Measurements from ENCODE around the gene ALAS1.

DNA sequence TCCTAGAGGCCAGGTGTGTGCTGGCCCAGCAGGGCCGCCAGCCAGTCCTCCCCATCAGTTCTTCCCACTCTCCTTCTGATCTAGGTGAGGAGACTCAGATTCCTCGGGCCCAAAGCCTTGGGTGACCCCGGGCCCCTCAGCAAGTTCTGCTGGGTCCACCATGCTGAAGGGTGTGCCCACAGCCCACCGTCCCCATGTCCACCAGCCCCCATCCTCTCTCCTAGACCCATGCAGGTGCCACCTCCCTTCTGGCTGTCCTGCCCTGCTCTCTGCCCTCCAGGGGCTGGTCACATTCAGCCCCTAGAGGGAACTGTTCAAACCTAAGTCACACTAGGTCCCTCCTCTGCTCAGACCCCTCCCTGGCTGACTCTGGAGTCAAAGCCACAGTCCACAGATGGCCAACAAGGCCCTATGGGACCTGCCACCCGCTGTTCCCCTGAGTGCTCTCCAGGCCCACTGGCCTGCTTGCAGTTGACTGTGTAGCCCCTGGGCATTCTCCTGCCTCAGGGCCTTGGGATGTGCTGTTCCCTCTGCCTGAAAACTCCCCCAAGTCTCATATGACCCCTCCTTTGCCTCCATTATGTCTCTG is 28.4 kb downstream of the ALAS1 start:
- TF ChIP-seq, protein P1, sequence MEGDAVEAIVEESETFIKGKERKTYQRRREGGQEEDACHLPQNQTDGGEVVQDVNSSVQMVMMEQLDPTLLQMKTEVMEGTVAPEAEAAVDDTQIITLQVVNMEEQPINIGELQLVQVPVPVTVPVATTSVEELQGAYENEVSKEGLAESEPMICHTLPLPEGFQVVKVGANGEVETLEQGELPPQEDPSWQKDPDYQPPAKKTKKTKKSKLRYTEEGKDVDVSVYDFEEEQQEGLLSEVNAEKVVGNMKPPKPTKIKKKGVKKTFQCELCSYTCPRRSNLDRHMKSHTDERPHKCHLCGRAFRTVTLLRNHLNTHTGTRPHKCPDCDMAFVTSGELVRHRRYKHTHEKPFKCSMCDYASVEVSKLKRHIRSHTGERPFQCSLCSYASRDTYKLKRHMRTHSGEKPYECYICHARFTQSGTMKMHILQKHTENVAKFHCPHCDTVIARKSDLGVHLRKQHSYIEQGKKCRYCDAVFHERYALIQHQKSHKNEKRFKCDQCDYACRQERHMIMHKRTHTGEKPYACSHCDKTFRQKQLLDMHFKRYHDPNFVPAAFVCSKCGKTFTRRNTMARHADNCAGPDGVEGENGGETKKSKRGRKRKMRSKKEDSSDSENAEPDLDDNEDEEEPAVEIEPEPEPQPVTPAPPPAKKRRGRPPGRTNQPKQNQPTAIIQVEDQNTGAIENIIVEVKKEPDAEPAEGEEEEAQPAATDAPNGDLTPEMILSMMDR (IDR thresholded peaks at IDR 0.05), result no peak
- TF ChIP-seq POLR2A (IDR thresholded peaks at IDR 0.05), result no peak

Data from lower leg skin (tissue), 3 donors.